ENCODE measurements around the gene IFI44L.

IFI44L gene

DNA sequence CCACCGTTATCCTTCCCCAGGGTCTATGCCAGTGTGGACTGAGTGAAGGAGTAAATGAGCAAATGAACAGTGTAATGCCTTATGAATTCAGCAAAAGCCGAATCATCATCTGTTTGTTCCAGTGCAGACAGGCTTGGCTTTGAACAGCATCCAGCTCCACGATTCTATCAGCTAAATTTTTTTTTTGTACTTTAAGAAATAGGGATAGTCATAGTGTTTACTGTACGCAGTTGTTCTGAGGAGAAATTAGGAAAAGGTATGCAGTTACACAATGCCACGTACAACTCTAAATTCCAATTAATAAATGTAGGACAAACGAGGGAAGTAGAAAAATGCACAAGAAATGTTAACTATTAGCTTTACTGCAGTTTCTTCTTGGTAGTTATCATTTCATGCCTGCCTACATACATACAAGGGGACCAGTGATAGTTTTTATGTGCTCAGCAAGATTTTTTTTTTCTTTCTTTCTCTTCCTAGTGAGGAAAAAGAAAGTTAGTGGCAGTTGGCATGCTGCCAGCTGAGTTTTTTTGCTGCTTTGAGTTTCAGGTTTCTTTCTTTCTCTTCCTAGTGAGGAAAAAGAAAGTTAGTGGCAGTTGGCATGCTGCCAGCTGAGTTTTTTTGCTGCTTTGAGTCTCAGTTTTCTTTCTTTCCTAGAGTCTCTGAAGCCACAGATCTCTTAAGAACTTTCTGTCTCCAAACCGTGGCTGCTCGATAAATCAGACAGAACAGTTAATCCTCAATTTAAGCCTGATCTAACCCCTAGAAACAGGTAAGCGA lies at the start of gene IFI44L:
Gene IFI44L, plus strand, starts transcription at position 646 of the 777 bp plus-strand sequence. CDS start 7,468 bp downstream, outside the sequence.
- no peak within 1 kb of the TSS for H3K4me3 ChIP-seq (ENCODE audit: low read depth, low read length)
- no peak for DNase-seq (ENCODE audit: low read depth)
- TF ChIP-seq, protein P1, sequence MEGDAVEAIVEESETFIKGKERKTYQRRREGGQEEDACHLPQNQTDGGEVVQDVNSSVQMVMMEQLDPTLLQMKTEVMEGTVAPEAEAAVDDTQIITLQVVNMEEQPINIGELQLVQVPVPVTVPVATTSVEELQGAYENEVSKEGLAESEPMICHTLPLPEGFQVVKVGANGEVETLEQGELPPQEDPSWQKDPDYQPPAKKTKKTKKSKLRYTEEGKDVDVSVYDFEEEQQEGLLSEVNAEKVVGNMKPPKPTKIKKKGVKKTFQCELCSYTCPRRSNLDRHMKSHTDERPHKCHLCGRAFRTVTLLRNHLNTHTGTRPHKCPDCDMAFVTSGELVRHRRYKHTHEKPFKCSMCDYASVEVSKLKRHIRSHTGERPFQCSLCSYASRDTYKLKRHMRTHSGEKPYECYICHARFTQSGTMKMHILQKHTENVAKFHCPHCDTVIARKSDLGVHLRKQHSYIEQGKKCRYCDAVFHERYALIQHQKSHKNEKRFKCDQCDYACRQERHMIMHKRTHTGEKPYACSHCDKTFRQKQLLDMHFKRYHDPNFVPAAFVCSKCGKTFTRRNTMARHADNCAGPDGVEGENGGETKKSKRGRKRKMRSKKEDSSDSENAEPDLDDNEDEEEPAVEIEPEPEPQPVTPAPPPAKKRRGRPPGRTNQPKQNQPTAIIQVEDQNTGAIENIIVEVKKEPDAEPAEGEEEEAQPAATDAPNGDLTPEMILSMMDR (IDR thresholded peaks at IDR 0.05; ENCODE audit: control insufficient read depth, extremely low read depth, insufficient read depth): no peak

DNA sequence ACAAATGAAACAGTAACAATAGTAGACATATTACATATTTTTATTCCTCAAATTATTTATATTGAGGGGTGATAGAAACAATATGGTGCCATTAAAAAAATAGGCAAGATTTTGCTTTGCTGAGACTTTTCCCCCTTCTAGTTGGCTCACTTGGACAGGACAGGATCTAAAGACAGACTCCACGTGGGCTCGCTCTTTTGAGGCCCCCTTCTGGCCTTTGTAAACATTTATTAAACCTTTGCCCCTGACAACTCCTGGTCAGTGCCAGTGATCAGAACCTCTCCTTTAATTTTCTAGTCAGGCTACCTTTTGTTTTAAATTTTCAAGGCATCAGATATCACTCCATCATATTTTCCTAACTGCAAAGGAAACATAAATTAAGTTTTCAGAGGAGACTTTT lies 49.7 kb upstream of the IFI44L start:
- TF ChIP-seq, protein P1 (IDR thresholded peaks at IDR 0.05; ENCODE audit: control insufficient read depth, extremely low read depth, insufficient read depth): no peak
- H3K4me3 ChIP-seq (ENCODE audit: low read depth, low read length): no peak overlapping the region
- DNase-seq (ENCODE audit: low read depth): no peak

DNA sequence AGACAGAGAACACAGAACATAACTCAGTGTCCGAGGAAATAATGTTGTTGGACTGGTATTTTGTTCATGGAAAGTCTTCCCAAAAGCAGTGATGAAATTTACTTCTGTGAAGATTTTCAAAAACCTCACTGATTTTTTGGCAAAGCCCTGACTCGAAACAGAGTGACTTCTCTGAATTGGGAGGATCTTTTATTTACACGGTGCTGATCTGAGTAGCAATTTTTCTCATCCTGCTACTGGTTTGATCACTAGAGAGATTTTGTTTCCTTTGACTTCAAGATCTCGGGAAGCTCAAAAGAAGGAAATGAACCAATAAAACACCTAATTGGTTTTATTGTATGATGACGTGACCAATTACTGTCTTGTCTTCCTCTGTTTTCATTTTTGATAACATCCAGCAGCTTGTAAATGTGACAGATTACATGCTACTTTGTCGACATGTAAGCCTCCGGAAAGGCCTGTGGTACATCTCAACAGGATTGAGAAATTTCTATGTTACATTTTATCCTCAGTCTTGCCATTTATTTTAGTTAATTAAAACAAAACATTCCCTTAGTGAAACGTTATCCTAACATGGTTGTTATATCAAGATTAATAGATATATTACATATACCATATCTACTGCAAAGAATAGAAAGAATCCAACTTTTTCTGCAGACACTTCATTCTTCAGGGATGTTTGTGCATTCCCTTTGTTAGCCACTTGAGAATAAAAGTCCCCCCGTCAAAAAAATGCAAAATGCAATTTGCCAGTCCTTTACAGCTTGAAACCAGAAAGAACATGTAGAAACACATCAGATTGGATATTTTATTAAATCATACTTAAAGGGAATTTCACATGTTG lies 42.8 kb upstream of the IFI44L start:
- H3K4me3 ChIP-seq (ENCODE audit: low read depth, low read length): no peak overlapping the region
- DNase-seq (ENCODE audit: low read depth): no peak

DNA sequence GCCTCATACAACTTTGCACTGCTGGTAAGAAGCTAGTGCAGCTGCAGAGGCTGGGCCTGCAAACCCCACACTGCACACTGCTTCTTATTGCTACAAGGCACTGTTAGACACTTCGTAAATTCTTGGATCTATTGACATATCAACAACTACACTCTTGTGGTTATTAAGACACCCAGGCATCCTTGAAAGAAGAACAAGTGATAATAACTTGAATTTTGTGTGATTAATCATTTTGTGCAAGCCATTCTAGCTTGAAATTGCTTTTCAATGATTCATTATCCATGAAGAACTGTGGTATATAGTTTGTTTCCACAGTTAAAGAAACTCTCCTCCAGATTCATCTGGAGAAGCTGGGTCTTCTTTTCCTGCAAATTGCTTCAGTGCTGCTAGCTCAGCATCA lies 33.7 kb upstream of the IFI44L start:
- H3K4me3 ChIP-seq (ENCODE audit: low read depth, low read length): no peak overlapping the region
- TF ChIP-seq, protein P1 (IDR thresholded peaks at IDR 0.05; ENCODE audit: control insufficient read depth, extremely low read depth, insufficient read depth): no peak
- DNase-seq (ENCODE audit: low read depth): no peak

More for the DNA sequence above, 42.8 kb upstream of the IFI44L start:
- TF ChIP-seq, protein P1 (IDR thresholded peaks at IDR 0.05; ENCODE audit: control insufficient read depth, extremely low read depth, insufficient read depth): no peak

DNA sequence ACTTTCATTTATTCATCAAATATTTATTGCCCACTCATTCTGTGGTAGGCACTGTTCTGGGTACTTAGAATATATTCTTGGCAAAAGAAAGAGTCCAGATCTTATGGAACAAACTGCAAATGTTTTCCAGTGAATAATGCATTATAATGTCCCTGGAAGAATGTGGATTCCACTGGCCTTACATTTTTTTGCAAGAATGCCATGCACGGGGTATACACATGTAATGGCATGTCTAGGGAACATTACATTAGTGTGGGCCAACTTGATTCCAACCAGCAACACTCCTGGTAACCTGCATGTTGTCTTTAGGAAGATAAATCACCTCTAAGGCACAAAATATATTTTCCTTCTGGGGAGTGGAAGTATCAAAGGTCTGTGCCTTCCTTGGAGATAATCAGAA lies 33.0 kb upstream of the IFI44L start:
- DNase-seq (ENCODE audit: low read depth): no peak
- H3K4me3 ChIP-seq (ENCODE audit: low read depth, low read length): no peak overlapping the region

DNA sequence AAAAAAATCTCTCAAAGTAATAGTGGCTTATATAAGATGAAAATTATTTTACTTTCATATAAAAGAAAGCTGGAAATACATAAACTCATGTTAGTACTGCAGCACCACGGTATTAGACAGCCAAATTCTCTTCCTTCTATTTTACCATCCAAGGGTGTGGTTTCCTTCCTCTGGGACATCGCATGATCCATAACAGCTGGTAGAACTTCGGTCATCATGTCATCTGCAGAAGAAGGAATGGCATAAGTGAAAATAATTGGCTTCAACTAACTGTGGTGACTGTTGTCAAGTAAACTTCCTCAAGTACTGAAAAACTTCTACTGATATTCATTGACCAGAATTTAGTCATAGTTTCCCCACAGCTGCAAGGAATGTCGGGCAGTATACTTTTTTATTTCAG lies 28.3 kb upstream of the IFI44L start:
- TF ChIP-seq, protein P1 (IDR thresholded peaks at IDR 0.05; ENCODE audit: control insufficient read depth, extremely low read depth, insufficient read depth): no peak
- no peak for DNase-seq (ENCODE audit: low read depth)
- no peak overlapping the region for H3K4me3 ChIP-seq (ENCODE audit: low read depth, low read length)

More for the DNA sequence above, 33.0 kb upstream of the IFI44L start:
- TF ChIP-seq, protein P1 (IDR thresholded peaks at IDR 0.05; ENCODE audit: control insufficient read depth, extremely low read depth, insufficient read depth): no peak

All from LNCaP clone FGC (cell line).